GM12878 (cell line): ENCODE results near the gene RABEP2. TPM values are rescaled to one million over a fixed set of nuclear protein-coding genes. Genes with fewer than 3 reads are reported as not detected.
A peak's percentile ranks its signal among the peaks of the same experiment; 100 is the strongest.

Source experiments
- ATAC-seq: fragments of 200-7000 bp; cut with Tn5 transposase; 3 replicates; pipeline ENCODE4 v1.9.1; 2020; ENCODE audit warnings: mild to moderate bottlenecking, moderate library complexity
- BruUV-seq: library from RNA; stranded (reverse); fragments of 400-500 nt; replicated peaks from 2 replicates; lab custom pipeline; 2021; lab: Mats Ljungman, UMichigan
- CTCF ChIA-PET: fragments of 300-600 bp; sonication (Branson Sonifier 250); formaldehyde crosslinking; extraction: SDS; loops from one replicate; lab custom pipeline; 2021; ENCODE audit warnings: inconsistent platforms; lab: Yijun Ruan, JAX
- POLR2A ChIA-PET: fragments of 350-600 bp; formaldehyde crosslinking; extraction: SDS; loops from one replicate; lab custom pipeline; 2021; ENCODE audit warnings: inconsistent platforms; lab: Charles Lee
- RAD21 ChIA-PET: fragments of 300-600 bp; sonication (Branson Sonifier 250); formaldehyde crosslinking; loops from one replicate; lab custom pipeline; 2023; ENCODE audit warnings: antibody characterized with exemption; ENCODE audit not compliant: unreplicated experiment; lab: Charles Lee
- SMC1A ChIA-PET: fragments of 300-600 bp; sonication (Branson Sonifier 250); formaldehyde crosslinking; loops from one replicate; lab custom pipeline; 2023; ENCODE audit not compliant: unreplicated experiment, uncharacterized antibody; lab: Charles Lee
- DNase-seq: peaks from one replicate; pipeline ENCODE4 v3.0.0-alpha.2; 2011; ENCODE audit warnings: low read depth, low spot score
- FAIRE-seq: peaks from 3 replicates; lab custom pipeline; 2011; peaks lifted over from hg19 to GRCh38; lab: Jason Lieb, UNC
- H2AFZ ChIP-seq: 2 replicates; pipeline ENCODE4 v1.6.0; 2011; ENCODE audit warnings: low read depth, low read length, control low read depth; ENCODE audit not compliant: control insufficient read depth
- H3K27ac ChIP-seq: 2 replicates; pipeline ENCODE4 v1.5.1; 2011; ENCODE audit warnings: control low read depth; ENCODE audit not compliant: control insufficient read depth, insufficient read depth
- H3K27me3 ChIP-seq, 2 experiments: replicated peaks in 1 of 2; 2 replicates each; pipeline versions ENCODE4 v1.6.0 to v1.6.1; 2011; ENCODE audit warnings: low read length in 1 of 2; ENCODE audit not compliant: control insufficient read depth in 2 of 2, insufficient read depth in 2 of 2
- H3K36me3 ChIP-seq, 2 experiments: 2 replicates each; pipeline ENCODE4 v1.5.1; 2011; ENCODE audit warnings: low read length in 1 of 2; ENCODE audit not compliant: control insufficient read depth in 2 of 2, insufficient read depth in 2 of 2
- H3K4me1 ChIP-seq: 2 replicates; pipeline ENCODE4 v1.6.1; 2011; ENCODE audit warnings: mild to moderate bottlenecking, low read length, moderate library complexity, mixed read lengths; ENCODE audit not compliant: control insufficient read depth, insufficient read depth
- H3K4me2 ChIP-seq: 2 replicates; pipeline ENCODE4 v1.6.0; 2011; ENCODE audit warnings: control low read depth; ENCODE audit not compliant: control insufficient read depth, insufficient read depth
- H3K4me3 ChIP-seq: fragments of 200-600 bp; sonication (generic); 2 replicates; pipeline ENCODE4 v1.5.1; 2016
- H3K79me2 ChIP-seq: 2 replicates; pipeline ENCODE4 v1.6.0; 2011; ENCODE audit warnings: low read length; ENCODE audit not compliant: control insufficient read depth, insufficient read depth
- H3K9ac ChIP-seq: 2 replicates; pipeline ENCODE4 v1.8.0; 2011; ENCODE audit warnings: low read length, control low read depth, mixed read lengths; ENCODE audit not compliant: control insufficient read depth, insufficient read depth
- H3K9me3 ChIP-seq: replicated peaks from 3 replicates; pipeline ENCODE4 v1.5.1; 2011; ENCODE audit warnings: mild to moderate bottlenecking, low read length; ENCODE audit not compliant: control insufficient read depth, insufficient read depth
- H4K20me1 ChIP-seq: 2 replicates; pipeline ENCODE4 v1.6.0; 2011; ENCODE audit not compliant: control insufficient read depth, insufficient read depth
- ASH2L ChIP-seq: fragments of 300-600, 200-600 bp; sonication (generic); IDR thresholded peaks from 2 replicates; pipeline ENCODE4 v1.6.1; 2017; ENCODE audit warnings: low read depth, mild to moderate bottlenecking, borderline replicate concordance
- EED ChIP-seq: sonication (generic); IDR thresholded peaks from 2 replicates; pipeline ENCODE4 v1.6.1; 2016; ENCODE audit warnings: antibody characterized with exemption, low read depth
- KAT2A ChIP-seq: conservative IDR thresholded peaks from 2 replicates; pipeline ENCODE4 v1.6.1; 2011; ENCODE audit warnings: low read depth, low read length; ENCODE audit not compliant: control insufficient read depth
- MYB ChIP-seq: fragments of 150-350 bp; IDR thresholded peaks from 2 replicates; pipeline ENCODE4 v1.6.1; 2014; ENCODE audit warnings: mild to moderate bottlenecking, low read depth, low read length, borderline replicate concordance
- NR2C2 ChIP-seq: IDR thresholded peaks from 2 replicates; pipeline ENCODE4 v1.6.1; 2011; ENCODE audit warnings: borderline replicate concordance, low read depth; ENCODE audit not compliant: control insufficient read depth, insufficient read length
- PAX5 ChIP-seq: IDR thresholded peaks from 2 replicates; pipeline ENCODE4 v1.6.1; 2011; ENCODE audit warnings: low read depth, low read length, borderline replicate concordance
- POLR2A ChIP-seq: IDR thresholded peaks from 2 replicates; pipeline ENCODE4 v1.6.1; 2011; ENCODE audit warnings: low read depth, mild to moderate bottlenecking, low read length
- SKIL ChIP-seq: fragments of 450-650 bp; IDR thresholded peaks from 2 replicates; pipeline ENCODE4 v1.6.1; 2017; ENCODE audit warnings: mild to moderate bottlenecking, low read depth, inconsistent platforms; ENCODE audit not compliant: poor library complexity, severe bottlenecking
- TCF12 ChIP-seq: IDR thresholded peaks from 2 replicates; pipeline ENCODE4 v1.6.1; 2011; ENCODE audit warnings: low read depth, mild to moderate bottlenecking, low read length
- USF2 ChIP-seq: IDR thresholded peaks from 2 replicates; pipeline ENCODE4 v1.6.1; 2011; ENCODE audit warnings: low read depth, low read length, improper control_type of control experiment, borderline replicate concordance
- ZNF274 ChIP-seq: IDR thresholded peaks from one replicate; pipeline ENCODE4 v1.8.0; 2011; ENCODE audit not compliant: insufficient read length, insufficient read depth
- ZNF384 ChIP-seq: IDR thresholded peaks from 2 replicates; pipeline ENCODE4 v1.6.1; 2012; ENCODE audit warnings: low read depth, mild to moderate bottlenecking, low read length, improper control_type of control experiment, borderline replicate concordance
- WGBS: methylation state at CpG from one replicate; pipeline ENCODE4 v1.1.6; 2016; ENCODE audit warnings: low lambda C conversion rate; ENCODE audit not compliant: insufficient replicate concordance, insufficient coverage; ENCODE audit errors: missing lambda C conversion rate; 5-methylcytosine and 5-hydroxymethylcytosine counted together
- in situ Hi-C: fragments of 300-500 bp; cut with MboI; formaldehyde crosslinking; loops from 9 replicates; pipeline ENCODE4 v1.14.3; 2018; ENCODE audit warnings: mixed read lengths
- intact Hi-C: fragments of 100-400 bp; cut with micrococcal nuclease; formaldehyde crosslinking; loops from one replicate; pipeline ENCODE4 v1.14.2; 2022; ENCODE audit not compliant: unreplicated experiment
- polyA plus RNA-seq, 11 experiments: library from polyadenylated mRNA; depleted of rRNA in 4 of 11; unstranded in 6 of 11; stranded (reverse) in 5 of 11; fragments of >200 nt; fragmentation: Nextera tagmentation in 4 of 11; fragmentation: Illumina TruSeq in 1 of 11; extraction: Ambion mirVana in 4 of 11; extraction: Trizol in 1 of 11; gene quantifications; 1 replicate in 1 of 11; 2 replicates in 10 of 11; pipeline versions ENCODE4 v1.2.1 to v1.2.3, GENCODE V29; 2011 to 2016; ENCODE audit warnings: inconsistent platforms in 2 of 11, missing spikeins in 2 of 11, low read depth in 1 of 11
- total RNA-seq, 4 experiments: library from RNA; depleted of rRNA in 3 of 4; stranded (reverse); fragments of >200 nt in 3 of 4; fragmentation: Illumina TruSeq in 1 of 4; extraction: Trizol in 1 of 4; gene quantifications; 2 replicates each; pipeline versions ENCODE4 v1.2.1 to v1.2.3, GENCODE V29; 2013 to 2021

RABEP2 gene
- total and polyA plus RNA-seq, 10 of the 15 experiments (the other 5 are each of a cell fraction or from before 2014, with no cell fraction given), result 0.47 to 33.2 (median 18.6) TPM

- TF ChIP-seq ZNF384 (no peak), NR2C2 (no peak), KAT2A (no peak), ZNF274 (no peak), ASH2L (no peak), USF2 (no peak), TCF12 (no peak), MYB (no peak), PAX5 (no peak), SKIL (no peak)
Observed at GRCh38 chr16:28867241-28867640, 57.8 kb downstream of the RABEP2 start (continued).

DNA sequence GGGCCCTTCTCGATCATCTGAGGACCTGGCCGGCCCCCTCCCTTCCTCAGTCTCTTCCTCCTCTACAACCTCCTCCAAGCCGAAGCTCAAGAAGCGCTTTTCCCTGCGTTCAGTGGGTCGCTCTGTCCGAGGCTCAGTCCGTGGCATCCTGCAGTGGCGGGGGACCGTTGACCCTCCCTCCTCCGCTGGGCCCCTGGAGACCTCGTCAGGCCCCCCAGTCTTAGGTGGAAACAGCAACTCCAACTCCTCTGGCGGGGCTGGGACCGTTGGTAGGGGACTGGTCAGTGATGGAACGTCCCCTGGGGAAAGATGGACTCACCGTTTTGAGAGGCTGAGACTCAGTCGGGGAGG lies 58.6 kb downstream of the RABEP2 start:
- Histone ChIP-seq H3K27ac (no peak overlapping the region), H3K36me3 (peaks cover 13 to 18% of the 10 kb centered on the region in 2 experiments), H3K4me3 (no peak overlapping the region), H3K9me3 (no peaks in the 10 kb centered on the region), H3K27me3 (no peaks in the 10 kb centered on the region), H3K4me1 (peaks cover 10% of the 10 kb centered on the region), H3K9ac (no peak overlapping the region), H3K79me2 (peaks cover 33% of the 10 kb centered on the region), H4K20me1 (no peaks in the 10 kb centered on the region), H2AFZ (no peak overlapping the region), H3K4me2 (no peak overlapping the region)
- TF ChIP-seq EED (no peak), POLR2A (0 out of 2 replicates have a peak, but pooled peaks have one; percentile 28)
- whole genome bisulfite sequencing, result 89% methylated on average over 17 of the region's 17 CpGs
- POLR2A ChIA-PET, result no interaction called here
- BruUV-seq, result no TSS peak
- in situ Hi-C loops, result no loop called here
- DNase-seq (no peak), FAIRE-seq (no peak), ATAC-seq (no peak)
- CTCF ChIA-PET, result no interaction called here
- intact Hi-C loops, result no loop called here
- SMC1A ChIA-PET, result no interaction called here
- RAD21 ChIA-PET, result no interaction called here
